ENCODE results near the gene SZT2.

DNA sequence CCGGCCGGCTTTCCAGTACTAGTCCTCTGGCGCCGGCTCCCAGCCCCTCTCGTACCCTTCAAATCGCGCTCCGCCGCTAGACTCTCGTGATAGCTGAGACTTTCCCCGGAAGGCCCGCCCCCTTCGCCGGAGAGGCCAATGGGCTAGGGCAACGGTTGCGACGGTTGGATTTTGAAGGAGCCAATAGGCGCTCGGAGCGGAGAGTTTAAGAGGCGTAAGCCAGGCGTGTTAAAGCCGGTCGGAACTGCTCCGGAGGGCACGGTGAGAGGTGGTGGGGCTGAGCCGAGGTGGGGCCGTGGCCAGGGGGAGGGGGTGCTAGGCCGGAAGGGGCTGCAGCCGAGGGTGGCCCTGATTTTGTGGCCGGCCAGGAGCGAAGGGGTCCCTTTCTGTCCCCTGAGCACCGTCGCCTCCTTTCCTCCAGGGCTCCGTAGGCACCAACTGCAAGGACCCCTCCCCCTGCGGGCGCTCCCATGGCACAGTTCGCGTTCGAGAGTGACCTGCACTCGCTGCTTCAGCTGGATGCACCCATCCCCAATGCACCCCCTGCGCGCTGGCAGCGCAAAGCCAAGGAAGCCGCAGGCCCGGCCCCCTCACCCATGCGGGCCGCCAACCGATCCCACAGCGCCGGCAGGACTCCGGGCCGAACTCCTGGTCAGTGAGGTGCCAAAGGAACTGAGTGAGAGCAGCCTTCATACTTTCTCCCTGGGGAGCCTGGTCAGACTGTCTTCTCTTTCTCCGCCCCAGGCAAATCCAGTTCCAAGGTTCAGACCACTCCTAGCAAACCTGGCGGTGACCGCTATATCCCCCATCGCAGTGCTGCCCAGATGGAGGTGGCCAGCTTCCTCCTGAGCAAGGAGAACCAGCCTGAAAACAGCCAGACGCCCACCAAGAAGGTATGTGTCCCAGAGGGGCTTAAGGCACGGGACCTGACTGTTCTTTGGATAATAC, 30.7 kb upstream of the SZT2 start, which contains the start of gene CDC20:
- TF ChIP-seq CTCF (conservative IDR thresholded peaks at IDR 0.05): no peak
- TF ChIP-seq EZH2 (IDR thresholded peaks at IDR 0.05; ENCODE audit: low read depth): no peak
